OCI-LY1 (cell line): ENCODE data around the gene DCDC1.

Source experiments
- H2AFZ ChIP-seq: fragments of 200-600 bp; sonication (generic), shearing (Covaris generic); 2 replicates; pipeline ENCODE4 v1.6.0; 2014; ENCODE audit warnings: antibody characterized with exemption, mild to moderate bottlenecking, low read length
- H3F3A ChIP-seq: fragments of 200-600 bp; sonication (generic), shearing (Covaris generic); 2 replicates; pipeline ENCODE4 v1.6.0; 2014; ENCODE audit warnings: mild to moderate bottlenecking, antibody characterized with exemption, low read length, moderate library complexity; ENCODE audit not compliant: insufficient read depth
- H3K27ac ChIP-seq: fragments of 200-600 bp; sonication (generic); 2 replicates; pipeline ENCODE4 v1.5.1; 2014; ENCODE audit warnings: low read length, mixed run types, mild to moderate bottlenecking, low read depth; ENCODE audit not compliant: poor library complexity, severe bottlenecking
- H3K27me3 ChIP-seq: fragments of 200-600 bp; sonication (generic); 2 replicates; pipeline ENCODE4 v1.6.0; 2014; ENCODE audit warnings: antibody characterized with exemption, mild to moderate bottlenecking, low read length, moderate library complexity; ENCODE audit not compliant: insufficient read depth
- H3K36me3 ChIP-seq: fragments of 200-600 bp; sonication (generic); 2 replicates; pipeline ENCODE4 v1.6.1; 2014; ENCODE audit warnings: mild to moderate bottlenecking, antibody characterized with exemption, low read length, moderate library complexity, mixed read lengths; ENCODE audit not compliant: insufficient read depth
- H3K4me1 ChIP-seq: fragments of 200-600 bp; sonication (generic); 2 replicates; pipeline ENCODE4 v1.5.1; 2014; ENCODE audit warnings: mild to moderate bottlenecking, low read length, moderate library complexity; ENCODE audit not compliant: insufficient read depth, severe bottlenecking
- H3K4me2 ChIP-seq: fragments of 200-600 bp; sonication (generic), shearing (Covaris generic); 2 replicates; pipeline ENCODE4 v1.6.1; 2014; ENCODE audit warnings: low read length
- H3K4me3 ChIP-seq: fragments of 200-600 bp; sonication (generic); 2 replicates; pipeline ENCODE4 v1.5.1; 2014; ENCODE audit warnings: low read length, low read depth, mild to moderate bottlenecking, mixed read lengths; ENCODE audit not compliant: poor library complexity, severe bottlenecking
- H3K79me2 ChIP-seq: fragments of 200-600 bp; shearing (Covaris generic); 2 replicates; pipeline ENCODE4 v1.6.1; 2016; ENCODE audit warnings: mixed run types, low read length, mixed read lengths; ENCODE audit not compliant: insufficient read depth
- H3K9ac ChIP-seq: fragments of 200-600 bp; sonication (generic), shearing (Covaris generic); 2 replicates; pipeline ENCODE4 v1.6.1; 2014; ENCODE audit warnings: mild to moderate bottlenecking, low read length, mixed read lengths
- H3K9me2 ChIP-seq: fragments of 200-600 bp; sonication (generic), shearing (Covaris generic); 2 replicates; pipeline ENCODE4 v1.6.1; 2014; ENCODE audit warnings: low read depth, mild to moderate bottlenecking, low read length, mixed read lengths
- H3K9me3 ChIP-seq: fragments of 200-600 bp; shearing (Covaris generic); 2 replicates; pipeline ENCODE4 v1.6.1; 2014; ENCODE audit warnings: low read length, mixed read lengths
- H4K20me1 ChIP-seq: fragments of 200-600 bp; sonication (generic), shearing (Covaris generic); 2 replicates; pipeline ENCODE4 v1.6.0; 2016; ENCODE audit warnings: mild to moderate bottlenecking, low read length; ENCODE audit not compliant: insufficient read depth
- EZH2 ChIP-seq: fragments of 200-600 bp; sonication (generic), shearing (Covaris generic); IDR thresholded peaks from 2 replicates; pipeline ENCODE4 v1.8.0; 2017; ENCODE audit warnings: borderline replicate concordance, mixed run types, mild to moderate bottlenecking, antibody characterized with exemption, low read length, moderate library complexity, mixed read lengths
- TF ChIP-seq, protein P1 (sequence below): fragments of 200-600 bp; sonication (generic), shearing (Covaris generic); IDR thresholded peaks from 2 replicates; pipeline ENCODE4 v1.5.1; 2017; ENCODE audit warnings: mild to moderate bottlenecking, antibody characterized with exemption, low read length, moderate library complexity, mixed read lengths

DCDC1 gene

DNA sequence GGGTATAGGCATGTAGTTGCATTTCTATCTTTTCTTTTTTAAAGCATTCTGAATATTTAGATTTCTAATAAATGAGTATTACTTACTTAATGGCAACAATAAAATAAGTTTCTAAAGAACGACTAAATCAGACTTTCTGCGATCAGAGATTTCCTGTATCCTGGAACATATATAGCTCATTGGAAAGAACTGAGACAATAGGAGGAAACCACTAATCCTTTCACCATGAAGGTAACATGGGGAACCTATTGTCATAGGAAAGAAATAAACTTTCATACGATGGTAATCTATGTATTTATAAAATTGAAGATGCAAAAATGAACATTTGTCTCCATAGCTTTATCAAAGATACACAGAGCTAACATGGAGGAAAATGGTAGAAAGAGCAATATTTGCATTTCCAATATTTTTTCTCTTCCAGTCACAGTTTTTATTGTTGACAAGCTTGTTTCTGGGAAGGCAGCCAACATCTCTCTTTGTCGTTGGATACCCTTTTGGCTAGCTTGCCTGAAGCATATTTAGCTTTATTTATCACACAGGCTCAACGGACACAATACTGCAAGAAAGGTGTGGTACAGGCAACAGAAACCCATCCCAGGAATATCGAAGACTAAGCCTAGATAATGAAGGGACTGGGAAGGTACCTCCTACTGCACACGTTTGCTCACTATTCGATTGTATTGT, 490.1 kb downstream of the DCDC1 start:
- Histone ChIP-seq H3K27me3 (no peaks in the 10 kb centered on the region), H3K9me3 (no peaks in the 10 kb centered on the region), H4K20me1 (no peaks in the 10 kb centered on the region), H2AFZ (no peak overlapping the region), H3K4me2 (no peak overlapping the region), H3K27ac (no peak overlapping the region), H3K9ac (no peak overlapping the region), H3K4me3 (no peak overlapping the region), H3K9me2 (no peaks in the 10 kb centered on the region), H3F3A (no peaks in the 10 kb centered on the region), H3K4me1 (no peaks in the 10 kb centered on the region), H3K79me2 (no peaks in the 10 kb centered on the region), H3K36me3 (no peaks in the 10 kb centered on the region)
- TF ChIP-seq, protein P1, sequence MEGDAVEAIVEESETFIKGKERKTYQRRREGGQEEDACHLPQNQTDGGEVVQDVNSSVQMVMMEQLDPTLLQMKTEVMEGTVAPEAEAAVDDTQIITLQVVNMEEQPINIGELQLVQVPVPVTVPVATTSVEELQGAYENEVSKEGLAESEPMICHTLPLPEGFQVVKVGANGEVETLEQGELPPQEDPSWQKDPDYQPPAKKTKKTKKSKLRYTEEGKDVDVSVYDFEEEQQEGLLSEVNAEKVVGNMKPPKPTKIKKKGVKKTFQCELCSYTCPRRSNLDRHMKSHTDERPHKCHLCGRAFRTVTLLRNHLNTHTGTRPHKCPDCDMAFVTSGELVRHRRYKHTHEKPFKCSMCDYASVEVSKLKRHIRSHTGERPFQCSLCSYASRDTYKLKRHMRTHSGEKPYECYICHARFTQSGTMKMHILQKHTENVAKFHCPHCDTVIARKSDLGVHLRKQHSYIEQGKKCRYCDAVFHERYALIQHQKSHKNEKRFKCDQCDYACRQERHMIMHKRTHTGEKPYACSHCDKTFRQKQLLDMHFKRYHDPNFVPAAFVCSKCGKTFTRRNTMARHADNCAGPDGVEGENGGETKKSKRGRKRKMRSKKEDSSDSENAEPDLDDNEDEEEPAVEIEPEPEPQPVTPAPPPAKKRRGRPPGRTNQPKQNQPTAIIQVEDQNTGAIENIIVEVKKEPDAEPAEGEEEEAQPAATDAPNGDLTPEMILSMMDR: no peak
- no peak for TF ChIP-seq EZH2

DNA sequence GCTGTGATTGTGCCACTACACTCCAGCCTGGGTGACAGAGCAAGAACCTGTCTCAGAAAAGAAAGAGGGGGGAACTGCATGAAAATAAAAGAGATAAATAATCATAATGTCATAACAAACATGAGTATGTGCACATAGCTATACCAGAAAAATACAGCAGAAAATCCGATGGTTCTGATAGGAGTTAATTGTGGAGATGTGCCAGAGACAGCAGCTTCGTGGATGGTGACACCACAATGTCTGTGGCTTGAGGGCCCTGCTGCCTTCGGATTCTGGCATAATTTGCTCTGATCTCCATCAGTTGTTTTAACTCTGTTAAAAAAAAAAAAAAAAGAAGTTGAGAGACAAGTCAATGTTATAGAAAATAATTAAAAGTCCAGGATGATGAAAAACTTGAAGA, 491.1 kb downstream of the DCDC1 start:
- no peaks in the 10 kb centered on the region for H3K4me1 ChIP-seq
- no peak overlapping the region for H3K9ac ChIP-seq
- H3K4me2 ChIP-seq: no peak overlapping the region

DNA sequence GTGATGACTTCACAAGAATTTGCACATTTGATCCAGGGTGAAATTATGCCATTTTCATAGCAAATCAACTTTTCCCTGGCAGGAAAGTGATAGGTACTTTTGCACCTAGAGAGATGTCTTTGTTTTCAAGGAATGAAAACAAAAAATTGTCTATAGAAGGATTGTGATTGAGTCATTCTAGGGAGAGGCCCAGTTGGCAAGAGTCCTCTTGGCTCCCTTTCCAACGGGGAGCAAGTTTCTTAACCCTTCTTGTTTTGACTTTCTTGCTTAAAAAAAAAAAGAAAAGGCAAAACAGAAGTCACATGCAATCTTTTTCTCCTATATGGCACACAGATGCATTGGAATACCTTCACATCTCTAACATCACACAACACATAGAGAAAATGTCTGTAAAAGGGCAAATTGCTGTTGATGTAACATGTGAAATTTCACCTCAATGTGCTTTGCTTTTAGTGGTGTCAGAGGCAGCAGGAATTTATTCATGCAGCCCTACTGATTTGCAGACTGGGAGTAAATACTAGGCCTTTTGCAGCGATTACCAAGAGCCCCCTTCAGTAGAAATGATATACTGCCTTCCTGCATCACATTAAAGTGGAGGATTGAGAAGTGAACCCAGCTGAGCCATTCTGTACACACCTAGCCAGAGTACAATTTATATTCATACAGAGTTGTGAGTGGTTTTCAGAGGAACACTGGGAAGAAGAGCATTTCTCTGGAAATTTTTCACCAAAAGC, 492.7 kb downstream of the DCDC1 start:
- Histone ChIP-seq H3K9me3 (no peaks in the 10 kb centered on the region), H3K27me3 (no peaks in the 10 kb centered on the region), H3K27ac (no peak overlapping the region), H2AFZ (no peak overlapping the region), H3K4me2 (no peak overlapping the region), H3K36me3 (no peaks in the 10 kb centered on the region), H3K4me3 (no peak overlapping the region), H3K79me2 (no peaks in the 10 kb centered on the region), H3F3A (no peaks in the 10 kb centered on the region), H3K9ac (no peak overlapping the region), H3K9me2 (no peaks in the 10 kb centered on the region), H4K20me1 (no peaks in the 10 kb centered on the region), H3K4me1 (no peaks in the 10 kb centered on the region)
- TF ChIP-seq EZH2: no peak
- TF ChIP-seq, protein P1: no peak

More for the DNA sequence above, 491.1 kb downstream of the DCDC1 start:
- H3K36me3 ChIP-seq: no peaks in the 10 kb centered on the region
- no peak for TF ChIP-seq EZH2
- TF ChIP-seq, protein P1: no peak
- no peaks in the 10 kb centered on the region for H3F3A ChIP-seq
- H3K27me3 ChIP-seq: no peaks in the 10 kb centered on the region
- H3K27ac ChIP-seq: no peak overlapping the region
- no peak overlapping the region for H3K4me3 ChIP-seq
- no peaks in the 10 kb centered on the region for H3K9me3 ChIP-seq
- no peak overlapping the region for H2AFZ ChIP-seq
- no peaks in the 10 kb centered on the region for H4K20me1 ChIP-seq
- H3K79me2 ChIP-seq: no peaks in the 10 kb centered on the region
- no peaks in the 10 kb centered on the region for H3K9me2 ChIP-seq
